HS-5 (cell line): ENCODE data around the gene SIAH1.
A peak's percentile ranks its signal among the peaks of the same experiment; 100 is the strongest.
"Not testable (repeated sequence)": the region's sequence is repeated elsewhere in the genome, so short reads cannot be mapped to it uniquely, and the experiment has no call there.

Source experiments
- DNase-seq: peaks from one replicate; pipeline ENCODE4 v3.0.0-alpha.2; 2012; ENCODE audit warnings: low read depth

The SIAH1 gene, protein sequence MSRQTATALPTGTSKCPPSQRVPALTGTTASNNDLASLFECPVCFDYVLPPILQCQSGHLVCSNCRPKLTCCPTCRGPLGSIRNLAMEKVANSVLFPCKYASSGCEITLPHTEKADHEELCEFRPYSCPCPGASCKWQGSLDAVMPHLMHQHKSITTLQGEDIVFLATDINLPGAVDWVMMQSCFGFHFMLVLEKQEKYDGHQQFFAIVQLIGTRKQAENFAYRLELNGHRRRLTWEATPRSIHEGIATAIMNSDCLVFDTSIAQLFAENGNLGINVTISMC

DNA sequence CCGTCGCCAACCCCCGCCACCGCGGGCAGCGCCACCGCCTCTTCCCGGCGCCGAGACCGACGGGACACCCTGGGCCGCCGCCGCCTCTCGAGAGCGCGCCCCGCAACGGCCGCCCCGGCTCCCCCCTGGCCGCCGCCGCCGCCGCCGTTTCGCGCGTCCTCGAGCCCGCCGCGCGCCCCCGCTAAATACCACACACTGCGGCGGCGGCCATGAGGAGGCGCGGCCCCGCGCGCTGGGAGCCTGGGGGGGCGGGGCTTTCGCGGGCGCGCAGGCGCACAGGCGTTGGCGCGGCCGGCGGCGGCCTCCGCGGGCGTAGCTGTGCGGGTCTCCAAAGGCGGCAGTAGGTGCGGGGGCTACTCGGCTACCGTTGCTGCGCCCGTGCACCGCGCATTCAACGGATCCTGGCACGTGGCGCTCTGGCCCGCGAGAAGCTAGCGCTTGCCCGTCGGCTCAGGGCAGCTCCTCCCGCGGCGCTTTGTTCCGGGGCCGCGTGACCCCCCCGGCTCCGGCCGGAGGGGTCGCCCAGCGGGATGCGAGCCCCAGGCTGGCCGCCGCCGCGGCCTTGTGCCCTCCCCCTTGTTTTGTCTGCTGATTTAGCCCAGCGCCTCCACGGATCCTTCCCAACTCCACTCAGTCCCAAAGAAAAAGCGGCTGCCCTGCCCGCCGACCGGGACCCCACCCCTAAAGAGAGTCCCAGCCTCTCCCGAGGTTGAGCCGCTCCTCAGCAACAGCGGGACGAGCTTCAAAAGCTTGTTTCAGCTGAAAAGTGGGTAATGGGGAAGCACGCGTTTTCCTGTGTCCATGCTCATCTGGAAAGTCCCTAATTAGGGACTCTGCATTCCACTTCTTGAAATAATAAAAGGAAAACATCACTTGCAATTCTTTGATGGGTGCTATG lies at the start of gene SIAH1:
TSS of gene SIAH1 (minus strand) at position 161 of the 898 bp plus-strand sequence. CDS start 22,985 bp downstream, outside the sequence.
- no peak for DNase-seq

DNA sequence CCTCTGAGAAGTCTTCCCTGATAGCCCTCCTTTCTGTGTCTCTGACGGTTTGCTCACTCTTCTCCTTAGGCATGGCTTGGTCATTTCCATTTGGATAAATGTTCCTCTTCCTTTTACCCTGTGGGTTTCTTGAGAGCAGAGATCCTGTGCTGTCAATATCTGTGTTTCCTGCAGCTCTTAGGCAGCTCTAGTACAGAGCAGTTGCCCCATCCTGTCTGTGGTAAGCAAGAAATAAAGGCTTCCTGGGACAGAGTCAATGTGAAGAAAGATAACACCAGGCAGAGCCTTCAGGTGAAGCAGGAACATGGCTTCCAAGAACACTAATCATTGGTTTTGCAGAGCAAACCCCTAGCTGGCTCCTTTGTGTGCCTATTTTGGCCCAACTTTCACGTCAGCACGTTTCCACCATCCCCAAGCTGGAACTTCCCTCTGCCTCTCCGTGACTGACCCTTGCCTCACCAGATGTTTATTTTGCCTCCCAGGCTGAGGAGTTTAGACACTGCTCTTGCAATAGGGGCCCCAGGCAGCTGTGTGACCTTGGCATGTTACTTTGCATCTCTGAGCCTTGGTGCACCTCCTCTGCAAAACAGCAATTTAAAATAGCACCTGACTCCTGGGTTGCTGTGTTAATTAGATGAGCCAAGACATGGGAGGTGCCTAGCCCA lies 49.6 kb upstream of the SIAH1 start:
- no peak for DNase-seq

DNA sequence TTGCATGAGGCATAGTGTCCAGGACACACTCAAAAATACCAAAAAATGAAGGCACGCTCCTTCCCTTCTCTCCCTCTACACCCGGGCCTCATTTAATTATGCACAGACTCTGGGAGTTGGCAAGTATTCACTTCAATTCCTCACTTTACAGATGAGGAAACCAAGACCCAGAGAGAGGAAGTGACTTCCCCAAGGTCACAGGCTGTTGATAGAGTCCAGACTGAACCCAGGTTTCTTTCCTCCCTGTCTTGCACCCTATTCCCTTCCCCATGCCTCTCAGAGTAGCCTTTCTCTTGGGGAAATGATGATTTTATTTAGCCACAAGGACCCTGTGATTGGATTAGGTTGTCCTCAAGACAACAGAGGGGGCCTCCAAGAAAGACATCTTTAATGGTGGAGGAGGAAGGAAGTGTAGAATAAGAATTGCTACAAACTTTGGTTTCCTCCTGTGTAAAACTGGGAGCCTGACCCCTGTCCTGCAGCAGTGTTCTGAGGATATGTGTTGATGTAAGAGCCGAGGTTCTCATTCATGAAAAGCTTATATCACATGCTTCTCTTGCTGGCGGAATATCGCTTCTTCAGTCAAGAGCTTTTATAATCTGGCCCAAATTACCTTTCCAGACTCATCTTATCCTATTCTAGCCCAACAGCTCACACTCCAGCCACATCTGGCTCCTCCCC lies 48.8 kb upstream of the SIAH1 start:
- no peak for DNase-seq

DNA sequence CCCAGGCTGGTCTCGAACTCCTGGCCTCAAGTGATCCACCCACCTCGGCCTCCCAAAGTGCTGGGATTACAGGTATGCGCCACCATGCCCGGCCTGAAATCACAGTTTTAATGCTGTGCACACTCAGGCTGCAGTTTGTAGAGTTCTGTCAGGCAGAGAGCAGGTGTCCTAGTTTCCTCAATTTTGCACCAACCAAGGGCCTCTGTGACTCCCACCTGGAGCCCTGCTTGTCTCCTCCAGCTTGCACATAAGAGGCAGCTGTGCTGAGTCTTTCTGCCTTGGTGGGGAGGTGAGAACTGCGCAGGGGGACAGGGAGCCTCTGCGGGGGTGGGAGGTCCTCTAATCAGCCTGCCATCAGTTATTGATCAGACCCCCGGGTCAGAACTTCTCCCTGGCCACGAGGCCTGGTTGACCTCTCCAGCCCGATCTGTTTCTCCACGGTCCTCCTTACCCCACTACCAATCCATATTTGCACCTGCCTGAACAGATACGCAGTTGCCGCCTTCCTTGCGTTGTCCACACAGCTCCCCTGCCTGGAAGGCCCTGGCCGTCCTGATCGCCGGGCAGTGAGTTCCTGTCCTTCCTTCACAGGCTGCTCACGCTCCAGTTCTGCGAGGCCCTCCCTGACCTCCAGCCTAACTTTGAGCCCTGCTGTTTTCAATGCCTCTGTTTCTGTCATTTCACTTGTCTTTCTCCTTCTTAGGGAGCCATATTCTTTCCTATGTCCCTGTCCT lies 48.1 kb upstream of the SIAH1 start:
- DNase-seq: no peak

DNA sequence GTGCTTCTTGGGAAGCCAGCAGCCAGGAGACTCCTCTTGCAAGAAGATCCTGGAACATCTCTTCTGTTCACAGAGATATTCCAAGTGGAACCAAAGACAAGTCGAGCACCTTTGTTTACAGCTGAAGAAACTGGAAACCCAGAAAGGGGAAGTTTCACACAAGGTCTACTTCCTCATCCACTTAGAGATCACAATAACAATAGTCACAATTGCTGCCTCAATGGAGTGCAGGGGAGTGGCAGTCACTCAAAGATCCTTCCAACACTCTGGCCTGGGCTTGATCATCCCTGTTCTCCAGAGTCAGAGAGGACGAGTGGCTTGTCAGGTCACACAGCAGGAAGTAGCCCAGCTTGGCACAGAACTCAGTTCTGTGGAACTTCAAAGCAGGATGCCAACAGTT lies 46.9 kb upstream of the SIAH1 start:
- DNase-seq: no peak

DNA sequence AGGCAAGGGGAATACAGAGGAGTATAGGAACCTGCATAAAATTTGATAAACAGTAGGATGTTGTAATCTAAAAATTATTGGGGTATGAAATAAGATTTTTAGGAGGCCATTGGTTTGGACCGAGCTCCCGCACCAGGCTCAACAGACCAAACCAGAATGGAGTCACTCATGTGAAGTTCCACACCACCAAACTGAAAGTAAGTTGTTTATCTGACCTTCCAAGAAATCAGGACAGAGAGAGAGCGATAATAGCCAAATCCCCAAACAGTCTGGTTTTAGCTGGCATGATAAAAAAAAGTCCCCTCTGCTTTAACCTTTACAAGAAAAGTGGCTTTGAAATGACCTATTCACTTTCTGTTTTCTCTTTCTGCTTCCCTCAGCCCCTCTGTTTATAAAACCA lies 45.7 kb upstream of the SIAH1 start:
- DNase-seq: no peak

DNA sequence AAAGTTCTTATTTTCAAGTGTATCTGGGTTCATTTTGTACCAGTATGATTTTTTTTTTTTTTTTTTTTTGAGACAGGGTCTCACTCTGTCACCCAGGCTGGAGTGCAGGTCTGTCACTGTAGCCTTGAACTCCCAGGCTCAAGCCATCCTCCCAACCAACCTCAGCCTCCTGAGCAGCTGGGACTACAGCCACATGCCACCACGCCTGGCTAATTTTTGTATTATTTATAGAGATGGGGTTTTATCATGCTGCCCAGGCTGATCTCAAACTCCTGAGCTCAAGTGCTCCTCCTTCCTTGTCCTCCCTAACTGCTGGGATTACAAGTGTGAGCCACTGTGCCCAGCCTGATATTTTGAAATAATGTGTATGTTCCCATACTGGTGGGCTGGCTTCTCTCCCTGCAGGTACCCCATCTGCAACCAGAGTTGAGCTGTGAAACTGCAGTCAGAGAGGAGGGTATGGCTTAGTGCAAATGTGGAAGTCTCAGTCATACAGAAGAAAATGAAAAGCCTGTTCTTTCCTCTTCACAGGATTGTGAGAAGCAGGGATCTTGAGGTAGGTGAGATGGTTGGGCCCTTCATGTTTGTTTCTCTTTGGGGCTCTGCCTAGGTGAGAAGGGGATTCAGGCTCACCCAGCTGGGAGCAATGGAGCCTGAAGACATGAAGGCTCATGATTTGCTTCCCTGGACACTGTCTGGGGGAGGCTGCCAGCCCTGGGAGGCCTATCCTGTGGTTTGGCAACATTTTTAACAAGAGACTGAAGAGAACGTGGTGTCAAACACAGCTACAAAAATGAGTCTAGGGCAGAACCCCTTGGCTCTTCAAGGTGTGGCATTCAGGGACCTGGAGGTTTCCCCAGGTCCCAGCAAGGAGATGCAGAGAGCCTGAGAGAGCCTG lies 41.3 kb upstream of the SIAH1 start:
- DNase-seq: no peak

DNA sequence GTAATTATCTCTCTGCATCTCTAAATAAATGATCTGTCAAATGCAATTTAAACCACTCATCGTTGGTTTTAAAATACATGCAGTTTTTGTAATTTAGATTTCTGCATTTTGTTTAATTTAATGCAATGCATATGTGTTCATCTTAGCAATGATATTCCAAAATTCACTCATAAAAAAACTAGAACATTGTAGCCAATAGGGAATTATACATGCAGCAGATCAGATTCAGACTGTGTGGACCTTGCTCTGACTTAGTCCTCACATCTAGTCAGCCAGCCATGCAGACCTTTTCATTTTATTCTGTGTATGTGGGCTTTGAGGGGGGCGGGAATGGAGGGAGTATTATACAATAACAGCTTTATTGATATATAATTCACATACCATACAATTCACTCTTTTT lies 37.3 kb upstream of the SIAH1 start:
- DNase-seq: no peak

DNA sequence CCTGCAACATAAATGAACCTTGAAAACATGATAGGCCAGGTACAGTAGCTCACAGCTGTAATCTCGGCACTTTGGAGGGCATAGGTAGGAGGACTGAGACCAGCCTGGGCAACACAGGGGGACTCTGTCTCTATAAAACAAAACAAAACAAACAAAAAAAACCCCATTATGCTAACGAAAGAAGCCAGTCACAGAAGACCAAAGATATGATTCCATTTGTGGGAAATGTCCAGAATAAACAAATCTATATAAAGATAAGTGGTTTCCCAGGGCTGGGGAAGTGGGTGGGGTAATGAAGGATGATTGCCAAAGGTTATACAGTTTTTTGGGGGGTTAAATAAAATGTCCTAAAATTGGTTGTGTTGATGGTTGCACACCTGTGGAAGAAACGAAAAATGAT lies 36.5 kb upstream of the SIAH1 start:
- DNase-seq: no peak

DNA sequence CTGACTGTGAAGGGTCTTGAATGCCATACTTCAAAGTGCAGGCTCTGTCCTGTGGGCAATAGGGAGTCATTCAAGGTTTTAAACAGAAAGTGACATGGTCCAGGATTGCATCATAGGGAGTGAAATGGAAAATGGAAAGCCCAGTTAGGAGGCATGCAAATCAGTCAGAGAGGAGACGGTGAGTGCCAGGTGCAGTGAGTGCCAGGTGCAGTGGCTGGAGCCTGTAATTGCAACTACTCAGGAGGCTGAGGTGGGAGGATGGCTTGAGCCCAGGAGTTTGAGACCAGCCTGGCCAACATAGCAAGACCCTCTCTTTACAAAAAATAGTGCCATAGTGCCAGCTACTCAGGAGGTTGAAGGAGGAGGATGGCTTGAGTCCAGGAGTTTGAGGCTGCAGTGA lies 35.2 kb upstream of the SIAH1 start:
- no peak for DNase-seq

DNA sequence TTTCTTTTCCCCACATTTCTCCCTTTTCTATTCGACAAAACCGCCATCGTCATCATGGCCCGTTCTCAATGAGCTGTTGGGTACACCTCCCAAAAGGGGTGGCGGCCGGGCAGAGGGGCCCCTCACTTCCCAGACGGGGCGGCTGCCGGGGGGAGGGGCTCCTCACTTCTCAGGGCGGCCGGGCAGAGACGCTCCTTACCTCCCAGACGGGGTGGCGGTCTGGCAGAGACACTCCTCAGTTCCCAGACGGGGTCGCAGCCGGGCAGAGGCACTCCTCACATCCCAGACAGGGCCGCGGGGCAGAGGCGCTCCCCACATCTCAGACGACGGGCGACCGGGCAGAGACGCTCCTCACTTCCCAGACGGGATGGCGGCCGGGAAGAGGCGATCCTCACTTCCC lies 31.4 kb upstream of the SIAH1 start:
- DNase-seq: not testable (repeated sequence)

DNA sequence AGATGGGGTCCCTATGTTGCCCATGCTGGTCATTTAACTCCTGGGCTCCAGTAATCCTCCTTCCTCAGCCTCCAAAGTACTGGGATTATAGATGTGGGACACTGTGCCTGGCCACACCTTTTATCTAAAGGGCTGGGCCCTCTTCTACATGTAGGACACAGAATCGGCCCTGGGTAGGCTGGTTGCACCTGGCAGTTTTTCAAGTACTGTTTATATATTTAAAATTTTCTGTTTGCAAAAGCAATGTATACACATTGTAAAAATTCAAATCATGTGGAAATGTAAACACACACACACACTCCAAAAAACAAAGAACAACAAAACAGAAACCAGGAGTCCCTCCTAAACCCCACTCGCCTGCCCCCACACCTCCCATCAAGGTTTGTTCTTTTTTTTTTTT lies 28.1 kb upstream of the SIAH1 start:
- DNase-seq: no peak

DNA sequence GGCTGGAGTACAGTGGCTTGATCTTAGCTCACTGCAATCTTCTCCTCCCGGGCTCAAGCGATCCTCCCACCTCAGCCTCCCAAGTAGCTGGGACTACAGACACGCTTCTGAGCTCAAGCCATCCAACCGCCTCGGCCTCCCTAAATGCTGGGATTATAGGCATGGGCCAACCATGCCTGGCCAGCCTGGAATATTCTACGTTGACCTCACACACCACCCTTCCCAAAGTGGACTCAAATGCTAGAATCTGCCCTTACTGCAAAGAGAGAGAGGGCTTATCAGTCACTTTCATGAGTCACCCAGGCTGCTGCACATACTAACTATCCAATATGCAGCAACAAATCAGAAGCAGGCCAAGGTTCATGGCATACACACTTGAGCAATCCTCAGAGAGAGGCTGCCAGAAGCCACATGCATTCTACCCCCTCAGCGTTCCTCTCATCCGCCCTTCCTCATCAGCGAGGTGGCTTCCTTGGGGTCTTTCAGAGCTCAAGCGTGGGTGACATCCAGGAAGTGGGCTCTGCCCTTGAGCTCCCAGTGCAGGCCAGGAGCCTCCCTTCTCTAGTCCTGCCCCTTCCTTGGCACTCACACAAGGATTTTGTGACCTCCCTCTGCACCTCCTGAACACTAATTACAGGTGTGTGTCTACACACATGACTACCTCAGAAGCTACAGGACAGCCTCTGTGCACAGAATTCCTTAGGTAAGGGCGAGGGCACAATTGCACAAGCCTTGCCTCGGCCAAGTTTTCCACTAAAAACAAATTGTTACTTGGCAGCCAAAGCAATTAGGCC lies 24.8 kb upstream of the SIAH1 start:
- DNase-seq: peak; percentile 38

DNA sequence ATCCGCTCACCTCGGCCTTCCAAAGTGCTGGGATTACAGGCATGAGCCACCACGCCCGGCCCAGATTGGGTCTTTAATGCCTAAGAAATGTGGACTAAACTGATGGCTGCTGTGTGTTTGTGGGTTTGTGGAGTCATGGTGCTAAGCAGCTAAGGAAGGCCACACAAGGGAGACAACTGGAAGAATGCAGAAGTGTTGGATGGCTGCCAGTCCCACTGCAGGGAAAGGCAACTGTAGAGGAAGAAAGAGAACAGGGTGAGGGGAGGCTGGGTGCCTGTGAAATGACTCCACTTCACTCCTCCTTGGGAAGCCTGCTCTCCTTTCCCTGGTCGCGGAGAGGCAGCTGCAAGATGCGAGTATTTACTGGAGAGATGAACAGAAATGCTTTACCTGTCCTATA lies 23.5 kb upstream of the SIAH1 start:
- no peak for DNase-seq

DNA sequence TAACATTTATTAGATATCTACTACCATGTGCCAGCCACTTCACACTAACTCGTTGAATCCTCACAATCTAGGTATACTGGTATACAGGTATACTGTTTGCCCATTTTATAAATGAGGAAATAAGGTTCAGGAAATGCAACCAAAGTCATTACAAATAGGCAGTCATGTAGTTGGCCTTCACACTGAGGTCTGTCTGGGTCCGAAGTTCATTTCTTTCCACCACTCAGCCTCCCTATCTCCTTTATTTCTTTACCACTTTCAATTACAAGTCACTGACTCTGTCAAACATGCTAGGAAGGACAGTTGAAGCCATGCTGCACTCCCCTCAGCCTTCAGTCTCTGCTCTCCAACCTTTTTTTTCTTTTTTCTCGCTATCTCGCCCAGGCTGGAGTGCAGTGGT lies 20.7 kb upstream of the SIAH1 start:
- DNase-seq: no peak

DNA sequence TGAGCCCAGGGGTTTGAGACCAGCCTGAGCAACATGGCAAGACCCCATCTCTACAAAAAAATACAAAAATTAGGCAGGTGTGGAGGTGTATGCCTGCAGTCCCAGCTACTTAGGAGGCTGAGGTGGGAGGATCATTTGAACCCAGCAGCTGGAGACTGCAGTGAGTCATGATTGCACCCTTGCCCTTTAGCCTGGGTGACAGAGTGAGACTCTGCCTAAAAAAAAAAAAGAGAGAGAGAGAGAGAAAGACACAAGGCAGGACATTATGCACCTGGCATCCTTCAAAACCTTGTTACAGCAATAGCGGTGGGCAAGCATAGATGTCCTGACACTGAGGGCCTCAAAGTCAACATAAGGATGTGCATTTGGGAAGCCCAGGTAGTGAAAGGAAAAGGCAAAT lies 19.9 kb upstream of the SIAH1 start:
- no peak for DNase-seq

DNA sequence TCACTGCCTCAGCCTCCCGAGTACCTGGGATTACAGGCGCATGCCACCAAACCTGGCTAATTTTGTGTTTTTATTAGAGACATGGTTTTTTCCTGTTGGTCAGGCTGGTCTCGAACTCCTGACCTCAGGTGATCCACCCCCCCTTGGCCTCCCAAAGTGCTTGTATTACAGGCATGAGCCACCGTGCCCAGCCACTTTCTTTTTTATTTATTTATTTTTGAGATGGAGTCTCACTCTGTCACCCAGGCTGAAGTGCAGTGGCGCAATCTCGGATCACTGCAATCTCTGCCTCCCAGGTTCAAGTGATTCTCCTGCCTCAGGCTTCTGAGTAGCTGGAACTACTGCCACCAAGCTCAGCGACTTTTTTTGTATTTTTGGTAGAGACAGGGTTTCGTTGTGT lies 17.3 kb upstream of the SIAH1 start:
- DNase-seq: not testable (repeated sequence)

DNA sequence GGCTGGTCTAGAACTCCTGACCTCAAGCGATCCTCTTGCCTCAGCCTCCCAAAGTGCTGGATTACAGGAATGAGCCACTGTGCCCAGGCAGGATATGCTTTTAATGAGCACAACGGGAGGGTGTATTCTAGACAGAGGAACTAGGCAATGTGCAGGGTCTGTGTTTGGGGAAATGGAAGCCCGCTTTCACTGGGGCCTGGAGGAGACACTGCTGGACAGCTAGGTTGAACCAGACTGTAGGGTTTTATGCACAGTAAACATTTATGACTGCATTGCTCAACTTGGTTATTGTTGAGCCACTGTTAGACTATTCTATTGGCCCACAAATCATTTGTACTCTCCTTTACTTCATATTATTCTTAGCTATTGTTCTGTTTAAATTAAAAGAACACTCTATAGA lies 10.2 kb upstream of the SIAH1 start:
- DNase-seq: no peak

DNA sequence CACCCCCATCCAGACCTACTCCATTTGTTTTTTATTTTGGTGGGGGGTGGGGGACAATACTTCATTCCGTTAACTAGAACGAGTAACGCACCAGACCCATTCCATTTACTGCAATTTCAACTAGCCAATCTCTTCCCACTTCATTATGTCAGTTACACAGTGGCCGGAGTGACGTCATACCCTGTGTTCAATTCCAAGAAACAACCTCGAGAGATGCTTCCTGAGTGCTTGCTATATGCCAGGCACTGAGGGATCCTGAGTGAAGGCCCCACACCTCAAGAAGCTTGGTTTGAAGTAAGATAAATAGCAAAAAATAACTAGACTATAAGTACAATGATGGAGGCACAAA lies 9.1 kb upstream of the SIAH1 start:
- no peak for DNase-seq
